Psoas muscle (tissue), 8 donors: ENCODE results near the gene REPIN1. TPM values are rescaled to one million over a fixed set of nuclear protein-coding genes. Genes with fewer than 3 reads are reported as not detected.

ENCODE experiments used
- ATAC-seq, 4 donors: fragments of 200-7000 bp; cut with Tn5 transposase; one replicate each; pipeline ENCODE4 v1.9.1; 2020; ENCODE audit warnings: moderate library complexity in 3 of 4, mild to moderate bottlenecking in 2 of 4
- DNase-seq, 2 donors: peaks; one replicate each; pipeline ENCODE4 v3.0.0-alpha.2; 2020
- H3K27ac ChIP-seq: fragments of 200-600 bp; one replicate; pipeline ENCODE4 v1.8.0; 2022
- H3K27me3 ChIP-seq, 3 donors: fragments of 200-600 bp in 1 of 3; one replicate each; pipeline versions ENCODE4 v1.6.1 to v1.8.0; 2013 to 2022; ENCODE audit warnings: low read length in 2 of 3, mild to moderate bottlenecking in 2 of 3, moderate library complexity in 1 of 3; ENCODE audit not compliant: insufficient read depth in 3 of 3
- H3K36me3 ChIP-seq, 2 donors: fragments of 200-600 bp in 1 of 2; one replicate each; pipeline versions ENCODE4 v1.6.1 to v1.8.0; 2013 to 2022; ENCODE audit warnings: low read depth in 1 of 2, mild to moderate bottlenecking in 1 of 2, moderate library complexity in 1 of 2; ENCODE audit not compliant: insufficient read depth in 1 of 2
- H3K4me1 ChIP-seq: fragments of 200-600 bp; one replicate; pipeline ENCODE4 v1.8.0; 2022
- H3K4me3 ChIP-seq: fragments of 200-600 bp; one replicate; pipeline ENCODE4 v1.8.0; 2022; ENCODE audit warnings: mild to moderate bottlenecking
- H3K9me3 ChIP-seq: fragments of 200-600 bp; one replicate; pipeline ENCODE4 v1.8.0; 2022
- WGBS, 3 donors: extraction: QIAGEN DNeasy Blood & Tissue Kit; methylation state at CpG; one replicate each; pipeline versions ENCODE4 v1.1.6 to v1.1.7; 2013; 5-methylcytosine and 5-hydroxymethylcytosine counted together
- intact Hi-C, 2 donors: fragments of 100-400 bp; cut with DNase I; formaldehyde crosslinking; loops; one replicate each; pipeline versions ENCODE4 v1.11.0 to v1.14.2; 2022
- long read RNA-seq, 2 donors: library from polyadenylated mRNA; unstranded; transcript quantifications; one replicate each; pipeline ENCODE4 v2.0.0, GENCODE V29; 2021
- polyA plus RNA-seq, 3 donors: library from polyadenylated mRNA; stranded (reverse); fragments of 200-250 nt; gene quantifications; one replicate each; pipeline ENCODE4 v1.2.3, GENCODE V29; 2013
- total RNA-seq, 4 donors: library from RNA; stranded (reverse); fragmentation: NEBNext Ultra II Directional in 2 of 4; extraction: Animal tissue kit (Norgen Biotek cat#: 25700) in 2 of 4; gene quantifications; one replicate each; pipeline versions ENCODE4 v1.2.1 to v1.2.4, GENCODE V29; 2021 to 2023
- TF ChIP-seq, protein P1 (sequence below): fragments of 200-600 bp; IDR thresholded peaks from one replicate; pipeline ENCODE4 v1.8.0; 2022; ENCODE audit warnings: antibody characterized with exemption
- donor health status: healthy with polysubstance abuse.
- donor health status: DM: no; HTN: no; CAD: no; lungs with moderate emphysema.
- donor health status: Bipolar disorder and iron deficiency.
- donor health status: healthy.
- donor health status: DM: yes; HTN: yes; CAD: no.
- donor health status: DM: no; HTN: no; CAD: no.
- donor health status: DM: no; HTN: no; CAD: no.
- donor health status: DM: yes; HTN: yes; CAD: no.

Gene REPIN1
- total RNA-seq, result 100 to 1,000 TPM; 112 to 212 (median 137) TPM
- 100 to 1,000 TPM in 1 of 3 donors, 10 to 100 TPM in 2; 80.2 to 133 (median 83.2) TPM for polyA plus RNA-seq
- long read RNA-seq, donor 1, transcript REPIN1-214 (3 exons, 2,058 nt), result minor isoform, 10 of 178 reads
- long read RNA-seq, donor 1, transcript REPIN1-203 (2 exons, 2,969 nt), result minor isoform, 57 of 178 reads
- long read RNA-seq, donor 1, transcript REPIN1-202 (1 exons, 2,876 nt), result major isoform, 84 of 178 reads
- long read RNA-seq, donor 1, transcript REPIN1-201 (4 exons, 3,292 nt), result minor isoform, 6 of 178 reads
- long read RNA-seq, donor 1, partial matches to known transcripts, result 1 of 178 reads
- long read RNA-seq, donor 1, other reads (novel, unspliced or antisense), result 16 of 178 reads
- long read RNA-seq, donor 2, transcript REPIN1-202 (1 exons, 2,876 nt), result major isoform, 195 of 431 reads
- long read RNA-seq, donor 2, transcript REPIN1-203 (2 exons, 2,969 nt), result minor isoform, 79 of 431 reads
- long read RNA-seq, donor 2, transcript REPIN1-207 (2 exons, 1,064 nt), result minor isoform, 22 of 431 reads
- long read RNA-seq, donor 2, transcript REPIN1-214 (3 exons, 2,058 nt), result minor isoform, 39 of 431 reads
- long read RNA-seq, donor 2, partial matches to known transcripts, result 9 of 431 reads
- long read RNA-seq, donor 2, other reads (novel, unspliced or antisense), result 64 of 431 reads

- DNase-seq (peak; percentile 96 to 97), ATAC-seq (peak; percentile 82 to 86 (median 86))
- intact Hi-C loops, result no loop called here
- Histone ChIP-seq H3K4me3 (peak within 1 kb of the TSS; percentile 97), H3K4me1 (peaks cover 48% of the 10 kb centered on the region), H3K9me3 (no peaks in the 10 kb centered on the region), H3K36me3 (peaks cover 0 to 35% of the 10 kb centered on the region in 2 donors), H3K27ac (peak within 1 kb of the TSS; percentile 99), H3K27me3 (no peaks in the 10 kb centered on the region)
- TF ChIP-seq, protein P1, sequence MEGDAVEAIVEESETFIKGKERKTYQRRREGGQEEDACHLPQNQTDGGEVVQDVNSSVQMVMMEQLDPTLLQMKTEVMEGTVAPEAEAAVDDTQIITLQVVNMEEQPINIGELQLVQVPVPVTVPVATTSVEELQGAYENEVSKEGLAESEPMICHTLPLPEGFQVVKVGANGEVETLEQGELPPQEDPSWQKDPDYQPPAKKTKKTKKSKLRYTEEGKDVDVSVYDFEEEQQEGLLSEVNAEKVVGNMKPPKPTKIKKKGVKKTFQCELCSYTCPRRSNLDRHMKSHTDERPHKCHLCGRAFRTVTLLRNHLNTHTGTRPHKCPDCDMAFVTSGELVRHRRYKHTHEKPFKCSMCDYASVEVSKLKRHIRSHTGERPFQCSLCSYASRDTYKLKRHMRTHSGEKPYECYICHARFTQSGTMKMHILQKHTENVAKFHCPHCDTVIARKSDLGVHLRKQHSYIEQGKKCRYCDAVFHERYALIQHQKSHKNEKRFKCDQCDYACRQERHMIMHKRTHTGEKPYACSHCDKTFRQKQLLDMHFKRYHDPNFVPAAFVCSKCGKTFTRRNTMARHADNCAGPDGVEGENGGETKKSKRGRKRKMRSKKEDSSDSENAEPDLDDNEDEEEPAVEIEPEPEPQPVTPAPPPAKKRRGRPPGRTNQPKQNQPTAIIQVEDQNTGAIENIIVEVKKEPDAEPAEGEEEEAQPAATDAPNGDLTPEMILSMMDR, result no peak
- WGBS, 3 donors, result 0 to 2% (median 1%) methylated on average over 53 to 85 of the region's 85 CpGs
Measured at GRCh38 chr7:150368096-150368883, at the start of gene REPIN1. REPIN1 (plus strand) TSS chr7:150368822; CDS start chr7:150369712, 890 bp downstream.

DNA sequence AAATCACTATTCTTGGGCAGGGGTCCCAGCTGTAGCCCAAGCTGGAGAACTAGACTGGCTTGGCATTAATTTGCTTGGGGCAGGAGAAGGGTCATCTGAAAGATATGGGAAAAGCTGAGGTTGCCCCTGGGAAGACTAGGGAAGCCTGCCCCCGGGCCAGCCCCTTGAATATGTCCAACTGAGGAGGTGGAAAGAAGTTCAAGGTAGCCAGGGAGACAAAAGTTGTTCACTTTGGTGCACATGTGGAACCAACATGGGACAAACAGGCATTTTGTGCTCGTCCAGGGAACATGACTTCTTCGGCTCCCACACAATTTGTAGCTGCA lies 46.9 kb upstream of the REPIN1 start:
- DNase-seq (no peak), ATAC-seq (no peak)
- H3K9me3 ChIP-seq, result no peaks in the 10 kb centered on the region
- H3K36me3 ChIP-seq, result peaks cover 0 to 3% of the 10 kb centered on the region in 2 donors
- no peak overlapping the region for H3K27ac ChIP-seq
- 92 to 99% (median 97%) methylated on average over 3 of the region's 3 CpGs for WGBS, 3 donors
- TF ChIP-seq, protein P1, result no peak
- no peaks in the 10 kb centered on the region for H3K4me1 ChIP-seq
- H3K27me3 ChIP-seq, result peaks cover 0 to 5% (median 3%) of the 10 kb centered on the region in 3 donors
- no peak overlapping the region for H3K4me3 ChIP-seq
- intact Hi-C loops, result no loop called here

GRCh38 chr7:150322114-150322832 lies 46.3 kb upstream of the REPIN1 start:
- TF ChIP-seq, protein P1, result no peak
- intact Hi-C loops, result no loop called here
- no peaks in the 10 kb centered on the region for H3K9me3 ChIP-seq

More at GRCh38 chr7:150322114-150322832, 46.3 kb upstream of the REPIN1 start:
- DNase-seq (no peak), ATAC-seq (peak in 2 of 4 donors; percentile 23 to 56)
- H3K4me3 ChIP-seq, result peak overlapping the region; percentile 78
- 82 to 94% (median 83%) methylated on average over 4 of the region's 4 CpGs for WGBS, 3 donors
- peaks cover 0 to 3% of the 10 kb centered on the region in 2 donors for H3K36me3 ChIP-seq
- H3K27me3 ChIP-seq, result peaks cover 0 to 5% (median 3%) of the 10 kb centered on the region in 3 donors
- peak overlapping the region; percentile 69 for H3K27ac ChIP-seq
- no peaks in the 10 kb centered on the region for H3K4me1 ChIP-seq
